Osteocyte (in vitro differentiated cells): Measurements from ENCODE around the gene PACS2. TPM values are rescaled to one million over a fixed set of nuclear protein-coding genes. Genes with fewer than 3 reads are reported as not detected.
A peak's percentile ranks its signal among the peaks of the same experiment; 100 is the strongest.

ENCODE experiments used
- DNase-seq: peaks from one replicate; pipeline ENCODE4 v3.0.0; 2021; ENCODE audit warnings: mixed read lengths; ENCODE audit not compliant: unreplicated experiment; ENCODE audit errors: extremely low spot score
- H3K27ac Mint-ChIP-seq: one replicate; pipeline ENCODE4 v1.8.0; 2021; ENCODE audit warnings: mild to moderate bottlenecking, mixed read lengths; ENCODE audit not compliant: unreplicated experiment
- H3K27me3 Mint-ChIP-seq: one replicate; pipeline ENCODE4 v1.8.0; 2021; ENCODE audit warnings: mixed read lengths; ENCODE audit not compliant: unreplicated experiment
- H3K36me3 Mint-ChIP-seq: one replicate; pipeline ENCODE4 v1.8.0; 2021; ENCODE audit warnings: mixed read lengths; ENCODE audit not compliant: unreplicated experiment
- H3K4me1 Mint-ChIP-seq: one replicate; pipeline ENCODE4 v1.8.0; 2021; ENCODE audit warnings: mixed read lengths; ENCODE audit not compliant: unreplicated experiment
- H3K4me3 Mint-ChIP-seq: one replicate; pipeline ENCODE4 v1.8.0; 2021; ENCODE audit warnings: mild to moderate bottlenecking, moderate library complexity, mixed read lengths; ENCODE audit not compliant: unreplicated experiment
- H3K9me3 Mint-ChIP-seq: one replicate; pipeline ENCODE4 v1.8.0; 2021; ENCODE audit warnings: mixed read lengths; ENCODE audit not compliant: unreplicated experiment
- CTCF ChIP-seq: fragments of 200-600 bp; sonication (generic); IDR thresholded peaks from 2 replicates; pipeline ENCODE4 v1.5.0; 2021; ENCODE audit warnings: antibody characterized with exemption, mild to moderate bottlenecking, moderate library complexity
- total RNA-seq: library from RNA; stranded (reverse); gene quantifications from 2 replicates; pipeline ENCODE4 v1.2.1, GENCODE V29; 2021

The PACS2 gene
- total RNA-seq, 1 donor from 2014 or later = 115 TPM

GRCh38 chr14:105409364-105409763 lies 94.8 kb downstream of the PACS2 start:
- DNase-seq = no peak
- H3K4me3 Mint-ChIP-seq = no peak overlapping the region
- peaks cover 12% of the 10 kb centered on the region for H3K4me1 Mint-ChIP-seq
- TF ChIP-seq CTCF = no peak
- H3K36me3 Mint-ChIP-seq = no peaks in the 10 kb centered on the region
- peaks cover 6% of the 10 kb centered on the region for H3K27me3 Mint-ChIP-seq
- H3K9me3 Mint-ChIP-seq = peaks cover 10% of the 10 kb centered on the region
- no peak overlapping the region for H3K27ac Mint-ChIP-seq

- no peak for DNase-seq
- Mint-ChIP-seq H3K27ac (no peak overlapping the region), H3K27me3 (peaks cover 6% of the 10 kb centered on the region), H3K9me3 (no peaks in the 10 kb centered on the region), H3K4me1 (peaks cover 18% of the 10 kb centered on the region), H3K36me3 (no peaks in the 10 kb centered on the region), H3K4me3 (peak overlapping the region; percentile 60)
- no peak for TF ChIP-seq CTCF
Measured at GRCh38 chr14:105410642-105411016, 96.1 kb downstream of the PACS2 start.

- no peak for DNase-seq
- peaks cover 22% of the 10 kb centered on the region for H3K4me1 Mint-ChIP-seq
- H3K36me3 Mint-ChIP-seq = no peaks in the 10 kb centered on the region
- TF ChIP-seq CTCF = no peak
- peaks cover 6% of the 10 kb centered on the region for H3K27me3 Mint-ChIP-seq
- H3K27ac Mint-ChIP-seq = no peak overlapping the region
- H3K4me3 Mint-ChIP-seq = peak overlapping the region; percentile 60
- no peaks in the 10 kb centered on the region for H3K9me3 Mint-ChIP-seq
Measured at GRCh38 chr14:105411017-105411941, 96.7 kb downstream of the PACS2 start.

- no peak for DNase-seq
- Mint-ChIP-seq H3K9me3 (no peaks in the 10 kb centered on the region), H3K4me3 (no peak overlapping the region), H3K4me1 (peaks cover 22% of the 10 kb centered on the region), H3K36me3 (no peaks in the 10 kb centered on the region), H3K27me3 (peaks cover 6% of the 10 kb centered on the region), H3K27ac (no peak overlapping the region)
- TF ChIP-seq CTCF = no peak
Measured at GRCh38 chr14:105411985-105412770, 97.6 kb downstream of the PACS2 start.
